ENCODE data around the gene ATP8A1.
A peak's percentile ranks its signal among the peaks of the same experiment; 100 is the strongest.

ATP8A1 gene

GRCh38 chr4:42655921-42656678 lies 805 bp downstream of the ATP8A1 start:
- ATAC-seq (ENCODE audit: insufficient read depth, low read depth) (peak; percentile 44), DNase-seq (peak; percentile 57)
- peak overlapping the region; percentile 89 for H2AFZ ChIP-seq (ENCODE audit: low read depth, low read length)
- no peaks in the 10 kb centered on the region for H4K20me1 ChIP-seq (ENCODE audit: insufficient read depth, low read length)
- H3K4me1 ChIP-seq (ENCODE audit: insufficient read depth, low read length), result peaks cover 32% of the 10 kb centered on the region
- peak overlapping the region; percentile 67 for H3K27ac ChIP-seq (ENCODE audit: low read length)
- no peak for TF ChIP-seq CTCF (IDR thresholded peaks at IDR 0.05; ENCODE audit: borderline replicate concordance, extremely low read depth, low read length, poor library complexity, severe bottlenecking)
- TF ChIP-seq EZH2 (IDR thresholded peaks at IDR 0.05; ENCODE audit: borderline replicate concordance, low read depth, low read length, severe bottlenecking), result peak; percentile 41
- 0 out of 2 replicates have a peak, but pooled peaks cover 3% of the 10 kb centered on the region for H3K79me2 ChIP-seq (ENCODE audit: insufficient read depth, low read length)
- H3K36me3 ChIP-seq (ENCODE audit: insufficient read depth, low read length), result no peaks in the 10 kb centered on the region
- H3K9ac ChIP-seq (ENCODE audit: low read depth, low read length), result peak overlapping the region; percentile 75
- no peaks in the 10 kb centered on the region for H3K9me3 ChIP-seq (ENCODE audit: insufficient read depth, low read length, severe bottlenecking)
- peak overlapping the region; percentile 41 to 79 for H3K4me3 ChIP-seq (ENCODE audit: low read depth in 1 of 2, low read length in 2 of 2)
- H3K4me2 ChIP-seq (ENCODE audit: insufficient read depth, low read length), result peak overlapping the region; percentile 84
- no peaks in the 10 kb centered on the region for H3K27me3 ChIP-seq (ENCODE audit: insufficient read depth, low read length, poor library complexity)

- Histone ChIP-seq H3K4me3 (ENCODE audit: low read depth in 1 of 2, low read length in 2 of 2) (peak overlapping the region; percentile 41 to 79; a peak in 3 of 4 replicates), H3K27ac (ENCODE audit: low read length) (no peak overlapping the region; the same call in 1 of the 2 replicates), H3K79me2 (ENCODE audit: insufficient read depth, low read length) (0 out of 2 replicates have a peak, but pooled peaks cover 3% of the 10 kb centered on the region), H3K9ac (ENCODE audit: low read depth, low read length) (peak overlapping the region; percentile 75), H4K20me1 (ENCODE audit: insufficient read depth, low read length) (no peaks in the 10 kb centered on the region), H2AFZ (ENCODE audit: low read depth, low read length) (peak overlapping the region; percentile 89; the same call in 1 of the 2 replicates), H3K4me2 (ENCODE audit: insufficient read depth, low read length) (peak overlapping the region; percentile 84), H3K4me1 (ENCODE audit: insufficient read depth, low read length) (peaks cover 32% of the 10 kb centered on the region), H3K9me3 (ENCODE audit: insufficient read depth, low read length, severe bottlenecking) (no peaks in the 10 kb centered on the region), H3K27me3 (ENCODE audit: insufficient read depth, low read length, poor library complexity) (no peaks in the 10 kb centered on the region), H3K36me3 (ENCODE audit: insufficient read depth, low read length) (no peaks in the 10 kb centered on the region)
- TF ChIP-seq CTCF (IDR thresholded peaks at IDR 0.05; ENCODE audit: borderline replicate concordance, extremely low read depth, low read length, poor library complexity, severe bottlenecking), result no peak
- no peak for TF ChIP-seq EZH2 (IDR thresholded peaks at IDR 0.05; ENCODE audit: borderline replicate concordance, low read depth, low read length, severe bottlenecking)
- ATAC-seq (ENCODE audit: insufficient read depth, low read depth) (no peak), DNase-seq (no peak)
Observed at GRCh38 chr4:42655269-42655637, 1.7 kb downstream of the ATP8A1 start.

GRCh38 chr4:42654631-42655268 lies 2.2 kb downstream of the ATP8A1 start:
- H3K9me3 ChIP-seq (ENCODE audit: insufficient read depth, low read length, severe bottlenecking), result no peaks in the 10 kb centered on the region
- H3K4me1 ChIP-seq (ENCODE audit: insufficient read depth, low read length), result peaks cover 32% of the 10 kb centered on the region
- H3K4me3 ChIP-seq (ENCODE audit: low read depth in 1 of 2, low read length in 2 of 2), result no peak overlapping the region
- no peak overlapping the region for H2AFZ ChIP-seq (ENCODE audit: low read depth, low read length)
- TF ChIP-seq EZH2 (IDR thresholded peaks at IDR 0.05; ENCODE audit: borderline replicate concordance, low read depth, low read length, severe bottlenecking) (no peak), CTCF (IDR thresholded peaks at IDR 0.05; ENCODE audit: borderline replicate concordance, extremely low read depth, low read length, poor library complexity, severe bottlenecking) (no peak)
- DNase-seq (no peak), ATAC-seq (ENCODE audit: insufficient read depth, low read depth) (no peak)
- no peaks in the 10 kb centered on the region for H4K20me1 ChIP-seq (ENCODE audit: insufficient read depth, low read length)
- H3K36me3 ChIP-seq (ENCODE audit: insufficient read depth, low read length), result no peaks in the 10 kb centered on the region
- no peaks in the 10 kb centered on the region for H3K27me3 ChIP-seq (ENCODE audit: insufficient read depth, low read length, poor library complexity)
- H3K9ac ChIP-seq (ENCODE audit: low read depth, low read length), result no peak overlapping the region
- no peak overlapping the region for H3K27ac ChIP-seq (ENCODE audit: low read length)
- 0 out of 2 replicates have a peak, but pooled peaks cover 3% of the 10 kb centered on the region for H3K79me2 ChIP-seq (ENCODE audit: insufficient read depth, low read length)
- H3K4me2 ChIP-seq (ENCODE audit: insufficient read depth, low read length), result peak overlapping the region; percentile 84
